Fibroblast of lung (primary cell): Measurements from ENCODE around the gene STK11. TPM values are rescaled to one million over a fixed set of nuclear protein-coding genes. Genes with fewer than 3 reads are reported as not detected.

Experiments
- DNase-seq, 2 donors: peaks; one replicate each; pipeline versions ENCODE4 v3.0.0 to v3.0.0-alpha.2; 2010; ENCODE audit warnings: low read depth in 2 of 2
- H2AFZ ChIP-seq: 2 replicates; pipeline ENCODE4 v1.5.1; 2012; ENCODE audit warnings: low read length, control low read depth, inconsistent platforms
- H3K27ac ChIP-seq: 2 replicates; pipeline ENCODE4 v1.5.1; 2011; ENCODE audit warnings: low read length, control low read depth; ENCODE audit not compliant: insufficient read depth
- H3K27me3 ChIP-seq: 2 replicates; pipeline ENCODE4 v1.5.1; 2011; ENCODE audit warnings: mild to moderate bottlenecking, low read length; ENCODE audit not compliant: control insufficient read depth, insufficient read depth
- H3K36me3 ChIP-seq: 2 replicates; pipeline ENCODE4 v1.5.1; 2011; ENCODE audit warnings: low read length; ENCODE audit not compliant: control insufficient read depth, insufficient read depth
- H3K4me1 ChIP-seq: 2 replicates; pipeline ENCODE4 v1.5.1; 2011; ENCODE audit warnings: low read length; ENCODE audit not compliant: control insufficient read depth, insufficient read depth; ENCODE audit errors: extremely low read depth
- H3K4me2 ChIP-seq: 2 replicates; pipeline ENCODE4 v1.5.1; 2011; ENCODE audit warnings: low read length, control low read depth; ENCODE audit not compliant: insufficient read depth; ENCODE audit errors: extremely low read depth
- H3K4me3 ChIP-seq, 4 experiments: fragments of 200-600 bp in 1 of 4; sonication (generic) in 1 of 4; replicated peaks in 1 of 4; 2 replicates each; pipeline ENCODE4 v1.5.1; 2011 to 2016; ENCODE audit warnings: low read length in 4 of 4, low read depth in 3 of 4, mild to moderate bottlenecking in 3 of 4, control low read depth in 2 of 4, inconsistent platforms in 1 of 4, mixed read lengths in 1 of 4; ENCODE audit not compliant: insufficient read depth in 1 of 4; ENCODE audit errors: control extremely low read depth in 1 of 4
- H3K79me2 ChIP-seq: 2 replicates; pipeline ENCODE4 v1.5.1; 2012; ENCODE audit warnings: mild to moderate bottlenecking, low read length, inconsistent platforms; ENCODE audit not compliant: control insufficient read depth, insufficient read depth
- H3K9ac ChIP-seq: 2 replicates; pipeline ENCODE4 v1.5.1; 2011; ENCODE audit warnings: mild to moderate bottlenecking, low read length, control low read depth; ENCODE audit not compliant: insufficient read depth
- H3K9me3 ChIP-seq: 2 replicates; pipeline ENCODE4 v1.5.1; 2012; ENCODE audit warnings: low read depth, low read length; ENCODE audit not compliant: control insufficient read depth, insufficient read depth
- H4K20me1 ChIP-seq: 2 replicates; pipeline ENCODE4 v1.5.1; 2011; ENCODE audit warnings: low read length; ENCODE audit not compliant: control insufficient read depth, insufficient read depth; ENCODE audit errors: extremely low read depth
- EZH2 ChIP-seq: IDR thresholded peaks from 2 replicates; pipeline ENCODE4 v1.5.1; 2012; ENCODE audit warnings: low read length, control low read depth, mild to moderate bottlenecking; ENCODE audit errors: missing control alignments
- polyA plus RNA-seq, 2 donors: library from polyadenylated mRNA; depleted of rRNA in 1 of 2; stranded (reverse) in 1 of 2; unstranded in 1 of 2; fragments of >200 nt; gene quantifications; 2 replicates each; pipeline ENCODE4 v1.2.1, GENCODE V29; 2011 to 2012; ENCODE audit warnings: missing spikeins in 1 of 2
- total RNA-seq: library from RNA; depleted of rRNA; stranded (reverse); fragments of >200 nt; gene quantifications from 2 replicates; pipeline ENCODE4 v1.2.1, GENCODE V29; 2014
- TF ChIP-seq, protein P1 (sequence below), 2 donors: IDR thresholded peaks in 1 of 2; conservative IDR thresholded peaks in 1 of 2; 1 replicate in 1 of 2; 2 replicates in 1 of 2; pipeline ENCODE4 v1.5.1; 2011 to 2012; ENCODE audit warnings: low read length in 2 of 2, control low read depth in 1 of 2, inconsistent platforms in 1 of 2, low read depth in 1 of 2, mild to moderate bottlenecking in 1 of 2

The STK11 gene
- total and polyA plus RNA-seq, 2 donors (not counting 1 experiment from before 2014, with no cell fraction given) = 23.7 to 96.6 TPM

DNA sequence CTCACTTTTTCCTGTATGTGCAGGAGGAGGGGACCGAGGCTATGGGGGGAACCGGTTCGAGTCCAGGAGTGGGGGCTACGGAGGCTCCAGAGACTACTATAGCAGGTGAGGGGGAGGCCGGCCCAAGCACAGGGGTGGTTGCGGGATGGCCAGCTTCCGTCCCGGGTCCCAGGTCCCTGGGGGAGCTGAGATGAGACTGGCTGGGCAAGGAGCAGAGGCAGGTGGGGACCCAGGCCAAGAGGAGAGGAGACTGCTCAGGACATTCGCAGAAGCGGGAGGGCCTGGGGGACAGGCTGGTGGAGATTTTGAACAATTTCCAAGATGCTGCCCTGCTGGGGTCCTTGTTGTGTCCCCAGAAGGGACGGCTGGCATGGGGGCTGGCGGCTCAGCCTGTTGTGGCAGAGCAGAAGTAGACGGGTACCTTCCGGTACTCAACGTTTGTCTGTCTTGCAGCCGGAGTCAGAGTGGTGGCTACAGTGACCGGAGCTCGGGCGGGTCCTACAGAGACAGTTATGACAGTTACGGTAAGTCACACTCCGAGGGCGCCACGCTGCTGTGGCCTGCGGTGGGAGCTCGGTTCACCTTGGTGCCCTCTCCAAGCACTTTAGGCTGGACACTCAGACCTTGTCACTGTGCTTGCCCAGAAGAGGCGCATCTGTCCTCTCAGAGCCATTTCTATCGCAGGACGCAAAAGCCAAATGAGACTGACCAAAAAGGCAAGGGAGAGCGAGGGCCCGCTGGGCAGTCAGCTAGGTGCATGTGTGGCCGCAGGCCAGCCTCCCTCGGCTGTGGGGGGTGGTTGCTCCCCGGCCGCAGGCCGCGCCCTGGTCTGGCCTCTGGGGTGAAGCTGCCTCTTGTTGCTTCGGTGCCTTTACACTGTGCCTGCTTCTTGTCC is 66.2 kb downstream of the STK11 start:
- DNase-seq = no peak
- H3K4me1 ChIP-seq = peaks cover 46% of the 10 kb centered on the region
- no peak for TF ChIP-seq EZH2
- TF ChIP-seq, protein P1, sequence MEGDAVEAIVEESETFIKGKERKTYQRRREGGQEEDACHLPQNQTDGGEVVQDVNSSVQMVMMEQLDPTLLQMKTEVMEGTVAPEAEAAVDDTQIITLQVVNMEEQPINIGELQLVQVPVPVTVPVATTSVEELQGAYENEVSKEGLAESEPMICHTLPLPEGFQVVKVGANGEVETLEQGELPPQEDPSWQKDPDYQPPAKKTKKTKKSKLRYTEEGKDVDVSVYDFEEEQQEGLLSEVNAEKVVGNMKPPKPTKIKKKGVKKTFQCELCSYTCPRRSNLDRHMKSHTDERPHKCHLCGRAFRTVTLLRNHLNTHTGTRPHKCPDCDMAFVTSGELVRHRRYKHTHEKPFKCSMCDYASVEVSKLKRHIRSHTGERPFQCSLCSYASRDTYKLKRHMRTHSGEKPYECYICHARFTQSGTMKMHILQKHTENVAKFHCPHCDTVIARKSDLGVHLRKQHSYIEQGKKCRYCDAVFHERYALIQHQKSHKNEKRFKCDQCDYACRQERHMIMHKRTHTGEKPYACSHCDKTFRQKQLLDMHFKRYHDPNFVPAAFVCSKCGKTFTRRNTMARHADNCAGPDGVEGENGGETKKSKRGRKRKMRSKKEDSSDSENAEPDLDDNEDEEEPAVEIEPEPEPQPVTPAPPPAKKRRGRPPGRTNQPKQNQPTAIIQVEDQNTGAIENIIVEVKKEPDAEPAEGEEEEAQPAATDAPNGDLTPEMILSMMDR (conservative IDR thresholded peaks at IDR 0.05 in 1 of 2, IDR thresholded peaks at IDR 0.05 in 1 of 2; ENCODE audit: low read depth in 1 of 2, low read length in 2 of 2) = no peak
- H3K4me2 ChIP-seq = peak overlapping the region; percentile 70
- peaks cover 36% of the 10 kb centered on the region for H3K36me3 ChIP-seq
- no peaks in the 10 kb centered on the region for H4K20me1 ChIP-seq
- H3K4me3 ChIP-seq = peak overlapping the region; percentile 0 to 89 (median 78)
- H3K79me2 ChIP-seq = peaks cover 59% of the 10 kb centered on the region
- H3K27ac ChIP-seq = peak overlapping the region; percentile 34
- no peaks in the 10 kb centered on the region for H3K27me3 ChIP-seq
- no peak overlapping the region for H3K9ac ChIP-seq
- H2AFZ ChIP-seq = no peak overlapping the region
- H3K9me3 ChIP-seq = no peaks in the 10 kb centered on the region

DNA sequence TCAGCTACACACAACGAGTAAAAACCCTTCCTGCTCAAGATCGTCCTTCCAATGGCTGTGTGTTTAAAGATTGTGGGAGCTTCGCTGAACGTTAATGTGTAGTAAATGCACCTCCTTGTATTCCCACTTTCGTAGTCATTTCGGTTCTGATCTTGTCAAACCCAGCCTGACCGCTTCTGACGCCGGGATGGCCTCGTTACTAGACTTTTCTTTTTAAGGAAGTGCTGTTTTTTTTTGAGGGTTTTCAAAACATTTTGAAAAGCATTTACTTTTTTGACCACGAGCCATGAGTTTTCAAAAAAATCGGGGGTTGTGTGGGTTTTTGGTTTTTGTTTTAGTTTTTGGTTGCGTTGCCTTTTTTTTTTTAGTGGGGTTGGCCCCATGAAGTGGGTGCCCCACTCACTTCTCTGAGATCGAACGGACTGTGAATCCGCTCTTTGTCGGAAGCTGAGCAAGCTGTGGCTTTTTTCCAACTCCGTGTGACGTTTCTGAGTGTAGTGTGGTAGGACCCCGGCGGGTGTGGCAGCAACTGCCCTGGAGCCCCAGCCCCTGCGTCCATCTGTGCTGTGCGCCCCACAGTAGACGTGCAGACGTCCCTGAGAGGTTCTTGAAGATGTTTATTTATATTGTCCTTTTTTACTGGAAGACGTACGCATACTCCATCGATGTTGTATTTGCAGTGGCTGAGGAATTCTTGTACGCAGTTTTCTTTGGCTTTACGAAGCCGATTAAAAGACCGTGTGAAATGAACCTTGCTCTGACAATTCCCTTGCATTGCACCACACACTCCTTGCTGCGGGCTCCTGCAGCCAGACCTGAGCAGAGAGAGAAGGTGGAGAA is 67.1 kb downstream of the STK11 start:
- peaks cover 60% of the 10 kb centered on the region for H3K79me2 ChIP-seq
- peak overlapping the region in 1 of 4 experiments; percentile 69 for H3K4me3 ChIP-seq
- no peaks in the 10 kb centered on the region for H3K27me3 ChIP-seq
- H3K4me1 ChIP-seq = peaks cover 41% of the 10 kb centered on the region
- peak overlapping the region; percentile 70 for H3K4me2 ChIP-seq
- H2AFZ ChIP-seq = no peak overlapping the region
- no peak overlapping the region for H3K9ac ChIP-seq
- H3K27ac ChIP-seq = peak overlapping the region; percentile 34
- no peaks in the 10 kb centered on the region for H3K9me3 ChIP-seq
- peaks cover 40% of the 10 kb centered on the region for H3K36me3 ChIP-seq
- TF ChIP-seq, protein P1 (conservative IDR thresholded peaks at IDR 0.05 in 1 of 2, IDR thresholded peaks at IDR 0.05 in 1 of 2; ENCODE audit: low read depth in 1 of 2, low read length in 2 of 2) = no peak
- no peak for TF ChIP-seq EZH2
- DNase-seq = no peak
- H4K20me1 ChIP-seq = no peaks in the 10 kb centered on the region
